K562 (cell line): ENCODE measurements around the gene SLC9A1. TPM values are rescaled to one million over a fixed set of nuclear protein-coding genes. Genes with fewer than 3 reads are reported as not detected.

ENCODE experiments used
- CBX1 ChIP-seq: sonication (generic); IDR thresholded peaks from 2 replicates; pipeline ENCODE4 v1.6.1; 2016; ENCODE audit warnings: antibody characterized with exemption, low read depth, mild to moderate bottlenecking
- CBX8 ChIP-seq: fragments of 200-600 bp; sonication (generic); IDR thresholded peaks from 2 replicates; pipeline ENCODE4 v1.6.1; 2012; ENCODE audit warnings: borderline replicate concordance, mixed run types, low read depth, mild to moderate bottlenecking, moderate library complexity, mixed read lengths, low read length, control low read depth, inconsistent platforms; ENCODE audit not compliant: poor library complexity, severe bottlenecking; ENCODE audit errors: extremely low read depth
- CEBPB ChIP-seq: fragments of 450-650 bp; IDR thresholded peaks from 2 replicates; pipeline ENCODE4 v1.6.1; 2016; ENCODE audit warnings: missing genetic modification characterization, missing compliant biosample characterization
- MAZ ChIP-seq, 2 experiments: fragments of 450-650 bp in 1 of 2; sonication (generic) in 1 of 2; formaldehyde crosslinking; IDR thresholded peaks in 1 of 2; conservative IDR thresholded peaks in 1 of 2; 2 replicates each; pipeline versions ENCODE4 v1.4.0 to v1.5.0; 2020; ENCODE audit warnings: mild to moderate bottlenecking in 1 of 2, missing genetic modification reagents in 1 of 2
- NFRKB ChIP-seq: fragments of 450-650 bp; IDR thresholded peaks from 2 replicates; pipeline ENCODE4 v1.6.1; 2016; ENCODE audit warnings: low read depth
- PCBP1 ChIP-seq: fragments of 200-400 bp; formaldehyde crosslinking; IDR thresholded peaks from 2 replicates; pipeline ENCODE4 v1.6.1; 2018; ENCODE audit warnings: mild to moderate bottlenecking, low read depth, low read length; ENCODE audit not compliant: poor library complexity, severe bottlenecking
- RAD51 ChIP-seq: fragments of 450-650 bp; IDR thresholded peaks from 2 replicates; pipeline ENCODE4 v1.7.1; 2016; ENCODE audit warnings: low read depth, mild to moderate bottlenecking, borderline replicate concordance
- REST ChIP-seq, 2 experiments: fragments of 450-650 bp; formaldehyde crosslinking in 1 of 2; IDR thresholded peaks; 2 replicates each; pipeline versions ENCODE4 v1.4.0 to v1.6.1; 2014 to 2020; ENCODE audit warnings: mild to moderate bottlenecking in 2 of 2, borderline replicate concordance in 1 of 2, low read depth in 1 of 2
- THRB ChIP-seq: fragments of 450-650 bp; formaldehyde crosslinking; conservative IDR thresholded peaks from 2 replicates; pipeline ENCODE4 v1.4.0; 2022; ENCODE audit warnings: mild to moderate bottlenecking, missing genetic modification characterization
- ZBTB33 ChIP-seq: sonication (generic); formaldehyde crosslinking; IDR thresholded peaks from 2 replicates; pipeline ENCODE4 v1.8.1; 2023; ENCODE audit warnings: mild to moderate bottlenecking, missing genetic modification reagents
- ZNF12 ChIP-seq: sonication (generic); formaldehyde crosslinking; IDR thresholded peaks from 2 replicates; pipeline ENCODE4 v1.4.0; 2020; ENCODE audit warnings: mild to moderate bottlenecking, missing genetic modification reagents
- ZNF274 ChIP-seq: IDR thresholded peaks from 2 replicates; pipeline ENCODE4 v1.6.1; 2011; ENCODE audit warnings: low read depth, mild to moderate bottlenecking, low read length, moderate library complexity, borderline replicate concordance
- ZNF780A ChIP-seq: fragments of 250-450 bp; sonication (Bioruptor Pico); IDR thresholded peaks from 2 replicates; pipeline ENCODE4 v1.5.0; 2021; ENCODE audit warnings: mild to moderate bottlenecking
- polyA plus RNA-seq, 8 experiments: library from polyadenylated mRNA; depleted of rRNA in 4 of 8; stranded (reverse) in 5 of 8; unstranded in 3 of 8; fragments of >200 nt; fragmentation: Nextera tagmentation in 2 of 8; fragmentation: Illumina TruSeq in 1 of 8; extraction: Ambion mirVana in 2 of 8; extraction: Trizol in 1 of 8; gene quantifications; 2 replicates each; pipeline versions ENCODE4 v1.2.1 to v1.2.3, GENCODE V29; 2011 to 2014; ENCODE audit warnings: inconsistent platforms in 1 of 8, missing spikeins in 1 of 8
- total RNA-seq, 7 experiments: library from RNA; depleted of rRNA in 6 of 7; stranded (reverse); fragments of >200 nt in 6 of 7; fragmentation: Illumina TruSeq in 2 of 7; extraction: Trizol in 2 of 7; gene quantifications; 2 replicates each; pipeline versions ENCODE4 v1.2.1 to v1.2.3, GENCODE V29; 2011 to 2021; ENCODE audit warnings: low replicate concordance in 1 of 7

SLC9A1 gene
- total and polyA plus RNA-seq, 9 of the 15 experiments (the other 6 are each of a cell fraction or from before 2014, with no cell fraction given) = 0.59 to 14.4 (median 2.0) TPM

- TF ChIP-seq MAZ (CRISPR knock-in tag; conservative IDR thresholded peaks at IDR 0.05 in 1 of 2, IDR thresholded peaks at IDR 0.05 in 1 of 2) (peak; percentile 83 to 88), CEBPB (tag) (peak; percentile 98), CBX1 (peak; percentile 98), PCBP1 (peak; percentile 76), NFRKB (no peak; the same call in 1 of the 2 replicates), ZBTB33 (CRISPR knock-in tag) (peak; percentile 72), ZNF12 (CRISPR knock-in tag) (peak; percentile 83), REST (IDR thresholded peaks at IDR 0.05; ENCODE audit: borderline replicate concordance) (no peak), REST (CRISPR knock-in tag; IDR thresholded peaks at IDR 0.05; ENCODE audit: low read depth) (0 out of 2 replicates have a peak, but pooled peaks have one; percentile 59), ZNF780A (CRISPR knock-in tag) (peak; percentile 78; the same call in 1 of the 2 replicates), THRB (CRISPR knock-in tag) (0 out of 2 replicates have a peak, but pooled peaks have one; percentile 52), RAD51 (peak; percentile 39), CBX8 (no peak), ZNF274 (peak; percentile 68; the same call in 1 of the 2 replicates)
These were observed at the start of gene SLC9A1 (continued) for GRCh38 chr1:27154991-27155781.
